HepG2 (cell line): Measurements from ENCODE around the gene SOX9. TPM values are rescaled to one million over a fixed set of nuclear protein-coding genes. Genes with fewer than 3 reads are reported as not detected.
A peak's percentile ranks its signal among the peaks of the same experiment; 100 is the strongest.

Source experiments
- BCL6 ChIP-seq: IDR thresholded peaks from 2 replicates; pipeline ENCODE4 v1.6.1; 2016; ENCODE audit warnings: missing genetic modification reagents, missing compliant biosample characterization
- CBX2 ChIP-seq, 2 experiments: fragments of 200-600 bp in 1 of 2; sonication (generic); formaldehyde crosslinking in 1 of 2; IDR thresholded peaks; 2 replicates each; pipeline versions ENCODE4 v1.7.0 to v1.8.1; 2018 to 2022; ENCODE audit warnings: low read depth in 2 of 2, low read length in 1 of 2, mild to moderate bottlenecking in 1 of 2, missing genetic modification reagents in 1 of 2
- CEBPG ChIP-seq: IDR thresholded peaks from 2 replicates; pipeline ENCODE4 v1.6.1; 2016
- CEBPZ ChIP-seq: IDR thresholded peaks from 2 replicates; pipeline ENCODE4 v1.6.1; 2012; ENCODE audit warnings: low read length, improper control_type of control experiment
- CENPX ChIP-seq: sonication (generic); formaldehyde crosslinking; IDR thresholded peaks from 2 replicates; pipeline ENCODE4 v1.9.0; 2021; ENCODE audit warnings: mild to moderate bottlenecking, missing genetic modification reagents, moderate library complexity
- CREM ChIP-seq, 2 experiments: sonication (generic) in 1 of 2; formaldehyde crosslinking in 1 of 2; IDR thresholded peaks; 2 replicates each; pipeline versions ENCODE4 v1.4.0 to v1.6.1; 2016 to 2020; ENCODE audit warnings: antibody characterized with exemption in 1 of 2, mild to moderate bottlenecking in 1 of 2, missing genetic modification reagents in 1 of 2
- DDIT3 ChIP-seq: sonication (generic); formaldehyde crosslinking; IDR thresholded peaks from 2 replicates; pipeline ENCODE4 v1.4.0; 2020; ENCODE audit warnings: mild to moderate bottlenecking, missing genetic modification reagents
- FOXO4 ChIP-seq: sonication (generic); formaldehyde crosslinking; conservative IDR thresholded peaks from 2 replicates; pipeline ENCODE4 v1.8.1; 2023; ENCODE audit warnings: missing genetic modification reagents
- GABPB1 ChIP-seq: IDR thresholded peaks from 2 replicates; pipeline ENCODE4 v1.6.1; 2016; ENCODE audit warnings: mild to moderate bottlenecking, missing genetic modification reagents, moderate library complexity, missing compliant biosample characterization
- KAT7 ChIP-seq: IDR thresholded peaks from 2 replicates; pipeline ENCODE4 v1.6.1; 2018; ENCODE audit warnings: borderline replicate concordance, missing compliant biosample characterization
- KLF15 ChIP-seq: sonication (generic); formaldehyde crosslinking; IDR thresholded peaks from 2 replicates; pipeline ENCODE4 v1.8.1; 2023; ENCODE audit warnings: borderline replicate concordance, mild to moderate bottlenecking, inconsistent platforms, missing genetic modification reagents, mixed read lengths
- NFATC3 ChIP-seq: sonication (generic); formaldehyde crosslinking; IDR thresholded peaks from 2 replicates; pipeline ENCODE4 v1.5.1; 2020; ENCODE audit warnings: mild to moderate bottlenecking, missing genetic modification reagents
- POLR2AphosphoS2 ChIP-seq: IDR thresholded peaks from 2 replicates; pipeline ENCODE4 v1.6.1; 2011; ENCODE audit warnings: low read depth, low read length, improper control_type of control experiment
- RORA ChIP-seq: sonication (generic); formaldehyde crosslinking; IDR thresholded peaks from 2 replicates; pipeline ENCODE4 v1.5.0; 2020; ENCODE audit warnings: mild to moderate bottlenecking, missing genetic modification reagents, moderate library complexity
- TBX3 ChIP-seq: fragments of 450-650 bp; IDR thresholded peaks from 2 replicates; pipeline ENCODE4 v1.6.1; 2017; ENCODE audit warnings: antibody characterized with exemption, mild to moderate bottlenecking, inconsistent platforms, borderline replicate concordance
- TRIM24 ChIP-seq: sonication (generic); formaldehyde crosslinking; IDR thresholded peaks from 2 replicates; pipeline ENCODE4 v1.8.0; 2022; ENCODE audit warnings: mild to moderate bottlenecking, missing genetic modification reagents
- ZFP90 ChIP-seq: sonication (generic); formaldehyde crosslinking; IDR thresholded peaks from 2 replicates; pipeline ENCODE4 v1.8.0; 2022; ENCODE audit warnings: missing genetic modification reagents, mild to moderate bottlenecking, inconsistent platforms, borderline replicate concordance
- ZFY ChIP-seq: sonication (generic); formaldehyde crosslinking; IDR thresholded peaks from 2 replicates; pipeline ENCODE4 v1.4.0; 2020; ENCODE audit warnings: missing genetic modification reagents
- ZNF326 ChIP-seq: sonication (generic); formaldehyde crosslinking; IDR thresholded peaks from 2 replicates; pipeline ENCODE4 v1.4.0; 2020; ENCODE audit warnings: missing genetic modification reagents, borderline replicate concordance
- ZNF484 ChIP-seq: sonication (generic); formaldehyde crosslinking; IDR thresholded peaks from 2 replicates; pipeline ENCODE4 v1.5.1; 2020; ENCODE audit warnings: mild to moderate bottlenecking, low read depth, missing genetic modification reagents, borderline replicate concordance
- ZNF572 ChIP-seq: sonication (generic); formaldehyde crosslinking; IDR thresholded peaks from 2 replicates; pipeline ENCODE4 v1.5.1; 2020; ENCODE audit warnings: mild to moderate bottlenecking, missing genetic modification reagents
- ZNF782 ChIP-seq: sonication (generic); formaldehyde crosslinking; IDR thresholded peaks from 2 replicates; pipeline ENCODE4 v1.4.0; 2020; ENCODE audit warnings: missing genetic modification reagents, mild to moderate bottlenecking, borderline replicate concordance
- polyA plus RNA-seq, 8 experiments: library from polyadenylated mRNA; depleted of rRNA in 3 of 8; stranded (reverse) in 7 of 8; unstranded in 1 of 8; fragments of >200 nt; fragmentation: Illumina TruSeq in 4 of 8; extraction: Trizol in 4 of 8; gene quantifications; 2 replicates each; pipeline versions ENCODE4 v1.2.1 to v1.2.3, GENCODE V29; 2011 to 2016; ENCODE audit warnings: low read depth in 4 of 8, missing spikeins in 1 of 8, mixed read lengths in 1 of 8; ENCODE audit not compliant: insufficient read depth in 1 of 8
- total RNA-seq, 5 experiments: library from RNA; depleted of rRNA; stranded (reverse); fragments of >200 nt; fragmentation: Illumina TruSeq; extraction: Trizol; gene quantifications; 2 replicates each; pipeline ENCODE4 v1.2.3, GENCODE V29; 2016; ENCODE audit warnings: low read depth in 1 of 5
- TF ChIP-seq, protein P1 (sequence below): sonication (generic); formaldehyde crosslinking; IDR thresholded peaks from 2 replicates; pipeline ENCODE4 v1.9.0; 2021; ENCODE audit warnings: missing genetic modification reagents, mild to moderate bottlenecking, borderline replicate concordance

SOX9 gene
- total and polyA plus RNA-seq, 2 of the 13 experiments (the other 11 are each of a cell fraction or from before 2014, with no cell fraction given) = 16.1 to 27.6 TPM

DNA sequence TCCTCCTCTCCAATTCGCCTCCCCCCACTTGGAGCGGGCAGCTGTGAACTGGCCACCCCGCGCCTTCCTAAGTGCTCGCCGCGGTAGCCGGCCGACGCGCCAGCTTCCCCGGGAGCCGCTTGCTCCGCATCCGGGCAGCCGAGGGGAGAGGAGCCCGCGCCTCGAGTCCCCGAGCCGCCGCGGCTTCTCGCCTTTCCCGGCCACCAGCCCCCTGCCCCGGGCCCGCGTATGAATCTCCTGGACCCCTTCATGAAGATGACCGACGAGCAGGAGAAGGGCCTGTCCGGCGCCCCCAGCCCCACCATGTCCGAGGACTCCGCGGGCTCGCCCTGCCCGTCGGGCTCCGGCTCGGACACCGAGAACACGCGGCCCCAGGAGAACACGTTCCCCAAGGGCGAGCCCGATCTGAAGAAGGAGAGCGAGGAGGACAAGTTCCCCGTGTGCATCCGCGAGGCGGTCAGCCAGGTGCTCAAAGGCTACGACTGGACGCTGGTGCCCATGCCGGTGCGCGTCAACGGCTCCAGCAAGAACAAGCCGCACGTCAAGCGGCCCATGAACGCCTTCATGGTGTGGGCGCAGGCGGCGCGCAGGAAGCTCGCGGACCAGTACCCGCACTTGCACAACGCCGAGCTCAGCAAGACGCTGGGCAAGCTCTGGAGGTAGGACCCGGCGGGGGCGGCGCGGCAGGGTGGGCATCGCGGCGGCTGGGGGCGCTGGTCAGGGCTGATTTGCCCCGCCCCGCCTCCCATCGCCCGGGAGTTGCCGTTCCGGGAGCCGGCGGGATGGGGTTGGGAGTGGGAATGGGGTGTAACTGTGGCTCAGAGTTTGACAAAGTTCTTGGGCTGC lies 567 bp downstream of the SOX9 start (continued):
- no peak for TF ChIP-seq CBX2 (IDR thresholded peaks at IDR 0.05; ENCODE audit: low read depth, low read length)
- no peak for TF ChIP-seq CBX2 (CRISPR knock-in tag; IDR thresholded peaks at IDR 0.05; ENCODE audit: low read depth)
- TF ChIP-seq ZNF326 (CRISPR knock-in tag) = no peak
- no peak for TF ChIP-seq CREM (IDR thresholded peaks at IDR 0.05)
- TF ChIP-seq CREM (CRISPR knock-in tag; IDR thresholded peaks at IDR 0.05) = no peak
- peak; percentile 73 for TF ChIP-seq GABPB1 (CRISPR knock-in tag)
- no peak; the same call in 1 of the 2 replicates for TF ChIP-seq ZFP90
- no peak for TF ChIP-seq ZNF782 (CRISPR knock-in tag)
- TF ChIP-seq RORA (CRISPR knock-in tag) = no peak
- no peak for TF ChIP-seq CENPX (CRISPR knock-in tag)
- TF ChIP-seq ZFY = peak; percentile 49
- TF ChIP-seq NFATC3 = no peak
- TF ChIP-seq ZNF484 = no peak
- peak; percentile 92; the same call in 1 of the 2 replicates for TF ChIP-seq KLF15 (CRISPR knock-in tag)
- TF ChIP-seq DDIT3 (CRISPR knock-in tag) = no peak
- TF ChIP-seq POLR2AphosphoS2 = no peak
- TF ChIP-seq CEBPZ = no peak
- 0 out of 2 replicates have a peak, but pooled peaks have one; percentile 16 for TF ChIP-seq FOXO4 (CRISPR knock-in tag)
- TF ChIP-seq TBX3 = no peak
- peak; percentile 17; the same call in 1 of the 2 replicates for TF ChIP-seq CEBPG (CRISPR knock-in tag)
- TF ChIP-seq, protein P1, sequence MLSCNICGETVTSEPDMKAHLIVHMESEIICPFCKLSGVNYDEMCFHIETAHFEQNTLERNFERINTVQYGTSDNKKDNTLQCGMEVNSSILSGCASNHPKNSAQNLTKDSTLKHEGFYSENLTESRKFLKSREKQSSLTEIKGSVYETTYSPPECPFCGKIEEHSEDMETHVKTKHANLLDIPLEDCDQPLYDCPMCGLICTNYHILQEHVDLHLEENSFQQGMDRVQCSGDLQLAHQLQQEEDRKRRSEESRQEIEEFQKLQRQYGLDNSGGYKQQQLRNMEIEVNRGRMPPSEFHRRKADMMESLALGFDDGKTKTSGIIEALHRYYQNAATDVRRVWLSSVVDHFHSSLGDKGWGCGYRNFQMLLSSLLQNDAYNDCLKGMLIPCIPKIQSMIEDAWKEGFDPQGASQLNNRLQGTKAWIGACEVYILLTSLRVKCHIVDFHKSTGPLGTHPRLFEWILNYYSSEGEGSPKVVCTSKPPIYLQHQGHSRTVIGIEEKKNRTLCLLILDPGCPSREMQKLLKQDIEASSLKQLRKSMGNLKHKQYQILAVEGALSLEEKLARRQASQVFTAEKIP = no peak
- TF ChIP-seq BCL6 (CRISPR knock-in tag) = peak; percentile 45
- no peak; the same call in none of the 2 replicates for TF ChIP-seq KAT7 (CRISPR knock-in tag)
- no peak for TF ChIP-seq TRIM24
- no peak; the same call in 1 of the 2 replicates for TF ChIP-seq ZNF572 (CRISPR knock-in tag)
